ENCODE measurements around the gene C17orf107. TPM values are rescaled to one million over a fixed set of nuclear protein-coding genes. Genes with fewer than 3 reads are reported as not detected.

Gene C17orf107
- total and polyA plus RNA-seq, 2 of the 13 experiments (the other 11 are each of a cell fraction or from before 2014, with no cell fraction given) = 0.20 to 0.59 TPM

- TF ChIP-seq ZNF18 (CRISPR knock-in tag; IDR thresholded peaks at IDR 0.05; ENCODE audit: insufficient replicate concordance) (no peak), ZNF546 (CRISPR knock-in tag; conservative IDR thresholded peaks at IDR 0.05) (no peak; the same call in 1 of the 2 replicates), FOXA1 (IDR thresholded peaks at IDR 0.05) (no peak), FOXA1 (CRISPR knock-in tag; IDR thresholded peaks at IDR 0.05) (no peak), ATF6 (CRISPR knock-in tag; conservative IDR thresholded peaks at IDR 0.05) (no peak), FOXM1 (CRISPR knock-in tag; IDR thresholded peaks at IDR 0.05) (no peak), SP140L (CRISPR knock-in tag; IDR thresholded peaks at IDR 0.05; ENCODE audit: borderline replicate concordance) (0 out of 2 replicates have a peak, but pooled peaks have one; percentile 47), SKIL (CRISPR knock-in tag; IDR thresholded peaks at IDR 0.05; ENCODE audit: borderline replicate concordance) (no peak), HNF1A (IDR thresholded peaks at IDR 0.05; ENCODE audit: low read depth) (no peak), HNF1A (CRISPR knock-in tag; IDR thresholded peaks at IDR 0.05; ENCODE audit: borderline replicate concordance) (no peak), CEBPZ (IDR thresholded peaks at IDR 0.05; ENCODE audit: low read length) (no peak), TP53 (CRISPR knock-in tag; conservative IDR thresholded peaks at IDR 0.05) (0 out of 2 replicates have a peak, but pooled peaks have one; percentile 13), MNT (IDR thresholded peaks at IDR 0.05) (peak; percentile 55; the same call in 1 of the 2 replicates)
These were observed 40.6 kb downstream of the C17orf107 start, which contains the start of the genes RNF167 and SLC25A11 (continued) for GRCh38 chr17:4939796-4940554.

All from HepG2 (cell line).